Lower leg skin (tissue), 3 donors: ENCODE results near the gene PIGO.

Source experiments
- CTCF ChIP-seq, 3 donors: fragments of 450-650 bp; IDR thresholded peaks; one replicate each; pipeline ENCODE4 v1.5.1; 2016; ENCODE audit warnings: antibody characterized with exemption in 3 of 3, mild to moderate bottlenecking in 3 of 3, moderate library complexity in 2 of 3
- POLR2A ChIP-seq, 2 donors: fragments of 450-650 bp; IDR thresholded peaks; one replicate each; pipeline ENCODE4 v1.6.1; 2016 to 2017; ENCODE audit warnings: antibody characterized with exemption in 2 of 2, mild to moderate bottlenecking in 1 of 2, moderate library complexity in 1 of 2

GRCh38 chr9:35076848-35077247, 19.5 kb downstream of the PIGO start:
- TF ChIP-seq CTCF (IDR thresholded peaks at IDR 0.05) (no peak), POLR2A (IDR thresholded peaks at IDR 0.05) (no peak)
